A549 (cell line): ENCODE measurements around the gene ARHGEF18. TPM values are rescaled to one million over a fixed set of nuclear protein-coding genes. Genes with fewer than 3 reads are reported as not detected.
A peak's percentile ranks its signal among the peaks of the same experiment; 100 is the strongest.

Experiments
- ATAC-seq, 2 experiments: fragments of 200-7000 bp in 1 of 2; fragments of >200 bp in 1 of 2; cut with Nextera tagmentation in 1 of 2; cut with Tn5 transposase in 1 of 2; 3 replicates each; pipeline versions ENCODE4 v1.8.0 to v1.9.1; 2018 to 2020; ENCODE audit warnings: mild to moderate bottlenecking in 1 of 2, moderate library complexity in 1 of 2
- CTCF ChIA-PET: fragments of 300-600 bp; sonication (Branson Sonifier 250); formaldehyde crosslinking; extraction: SDS; loops from one replicate; lab custom pipeline; 2021; ENCODE audit warnings: antibody characterized with exemption, inconsistent platforms; lab: Yijun Ruan, JAX
- POLR2A ChIA-PET: fragments of 350-600 bp; formaldehyde crosslinking; extraction: SDS; loops from one replicate; lab custom pipeline; 2021; ENCODE audit warnings: antibody characterized with exemption, inconsistent platforms; lab: Yijun Ruan, JAX
- DNase-seq, 2 experiments: peaks; one replicate each; pipeline versions ENCODE4 v3.0.0 to v3.0.0-alpha.2; 2011 to 2016; ENCODE audit warnings: low read depth in 1 of 2, low spot score in 1 of 2
- FAIRE-seq: peaks from 2 replicates; lab custom pipeline; 2011; peaks lifted over from hg19 to GRCh38; lab: Jason Lieb, UNC
- H3K27ac ChIP-seq, 2 experiments: fragments of >200 bp; sonication (Bioruptor Twin); formaldehyde crosslinking; 3 replicates each; pipeline ENCODE4 v1.5.1; 2016 to 2017
- H3K4me1 ChIP-seq: fragments of >200 bp; sonication (Bioruptor Twin); formaldehyde crosslinking; 3 replicates; pipeline ENCODE4 v1.6.1; 2016
- H3K4me2 ChIP-seq: fragments of >200 bp; sonication (Bioruptor Twin); formaldehyde crosslinking; 3 replicates; pipeline ENCODE4 v1.6.1; 2016
- H3K4me3 ChIP-seq: fragments of >200 bp; sonication (Bioruptor Twin); formaldehyde crosslinking; 3 replicates; pipeline ENCODE4 v1.5.1; 2016
- H3K9me3 ChIP-seq: fragments of >200 bp; sonication (Bioruptor Twin); formaldehyde crosslinking; 3 replicates; pipeline ENCODE4 v1.6.1; 2016
- ATOH8 ChIP-seq: fragments of 250-450 bp; sonication (Bioruptor Pico); IDR thresholded peaks from 2 replicates; pipeline ENCODE4 v1.5.0; 2020; ENCODE audit warnings: low read depth, mild to moderate bottlenecking, moderate library complexity
- BCL3 ChIP-seq: fragments of >200 bp; sonication (Bioruptor Twin); formaldehyde crosslinking; IDR thresholded peaks from 3 replicates; pipeline ENCODE4 v1.6.1; 2016
- CHD2 ChIP-seq: fragments of 150-350 bp; IDR thresholded peaks from 2 replicates; pipeline ENCODE4 v1.6.1; 2014; ENCODE audit warnings: low read length; ENCODE audit not compliant: partially characterized antibody
- CHD4 ChIP-seq: fragments of 200-600 bp; sonication (generic); IDR thresholded peaks from 2 replicates; pipeline ENCODE4 v1.6.1; 2016; ENCODE audit warnings: antibody characterized with exemption, mild to moderate bottlenecking, borderline replicate concordance
- FOSB ChIP-seq: fragments of 250-450 bp; sonication (Bioruptor Pico); IDR thresholded peaks from 2 replicates; pipeline ENCODE4 v1.5.0; 2020; ENCODE audit warnings: mild to moderate bottlenecking, moderate library complexity
- GATA3 ChIP-seq: IDR thresholded peaks from 2 replicates; pipeline ENCODE4 v1.6.1; 2012; ENCODE audit warnings: borderline replicate concordance
- HES2 ChIP-seq: fragments of >200 bp; sonication (Bioruptor Twin); formaldehyde crosslinking; IDR thresholded peaks from 2 replicates; pipeline ENCODE4 v1.6.1; 2016
- HEYL ChIP-seq: fragments of 250-450 bp; sonication (Bioruptor Pico); IDR thresholded peaks from 2 replicates; pipeline ENCODE4 v1.8.0; 2021; ENCODE audit warnings: mild to moderate bottlenecking, moderate library complexity
- HMGXB4 ChIP-seq: fragments of 250-450 bp; sonication (Bioruptor Pico); IDR thresholded peaks from 2 replicates; pipeline ENCODE4 v1.5.0; 2021; ENCODE audit warnings: mild to moderate bottlenecking, moderate library complexity, borderline replicate concordance
- HOXA7 ChIP-seq: fragments of 250-450 bp; sonication (Bioruptor Pico); IDR thresholded peaks from 2 replicates; pipeline ENCODE4 v1.5.0; 2020; ENCODE audit warnings: mild to moderate bottlenecking, moderate library complexity
- JUN ChIP-seq, 2 experiments: fragments of >200 bp; sonication (Bioruptor Twin); formaldehyde crosslinking; IDR thresholded peaks; 2 replicates in 1 of 2; 3 replicates in 1 of 2; pipeline ENCODE4 v1.6.1; 2016 to 2017
- MAZ ChIP-seq: fragments of 150-350 bp; IDR thresholded peaks from 2 replicates; pipeline ENCODE4 v1.6.1; 2014; ENCODE audit warnings: antibody characterized with exemption, low read depth, low read length, borderline replicate concordance
- PBX3 ChIP-seq: IDR thresholded peaks from 2 replicates; pipeline ENCODE4 v1.6.1; 2012
- PHF8 ChIP-seq: fragments of 200-600 bp; sonication (generic); IDR thresholded peaks from 2 replicates; pipeline ENCODE4 v1.6.1; 2016; ENCODE audit warnings: low read depth, mild to moderate bottlenecking, antibody characterized with exemption, moderate library complexity, borderline replicate concordance
- POLR2A ChIP-seq: IDR thresholded peaks from 2 replicates; pipeline ENCODE4 v1.6.1; 2012; ENCODE audit warnings: mild to moderate bottlenecking, low read length
- POLR2AphosphoS2 ChIP-seq: conservative IDR thresholded peaks from 2 replicates; pipeline ENCODE4 v1.6.1; 2012; ENCODE audit warnings: low read length, improper control_type of control experiment, inconsistent platforms
- RAD21 ChIP-seq, 2 experiments: fragments of >200 bp in 1 of 2; sonication (Bioruptor Twin) in 1 of 2; formaldehyde crosslinking in 1 of 2; IDR thresholded peaks in 1 of 2; conservative IDR thresholded peaks in 1 of 2; 2 replicates in 1 of 2; 3 replicates in 1 of 2; pipeline ENCODE4 v1.6.1; 2012 to 2018; ENCODE audit warnings: inconsistent platforms in 1 of 2
- RARB ChIP-seq: fragments of 250-450 bp; sonication (Bioruptor Pico); IDR thresholded peaks from 2 replicates; pipeline ENCODE4 v1.8.0; 2021; ENCODE audit warnings: mild to moderate bottlenecking, moderate library complexity
- RCOR1 ChIP-seq: fragments of 150-350 bp; IDR thresholded peaks from 2 replicates; pipeline ENCODE4 v1.6.1; 2014; ENCODE audit warnings: antibody characterized with exemption, low read length, low read depth
- SMC3 ChIP-seq: fragments of >200 bp; sonication (Bioruptor Twin); formaldehyde crosslinking; IDR thresholded peaks from 3 replicates; pipeline ENCODE4 v1.6.1; 2018; ENCODE audit warnings: inconsistent platforms
- TP53 ChIP-seq: fragments of 250-450 bp; sonication (Bioruptor Pico); IDR thresholded peaks from 2 replicates; pipeline ENCODE4 v1.5.0; 2021; ENCODE audit warnings: mild to moderate bottlenecking, moderate library complexity
- USF2 ChIP-seq: fragments of 450-650 bp; IDR thresholded peaks from 2 replicates; pipeline ENCODE4 v1.6.1; 2014; ENCODE audit warnings: antibody characterized with exemption
- ZNF302 ChIP-seq: fragments of 250-450 bp; sonication (Bioruptor Pico); IDR thresholded peaks from 2 replicates; pipeline ENCODE4 v1.9.0; 2021; ENCODE audit warnings: inconsistent platforms, mild to moderate bottlenecking, moderate library complexity
- WGBS: methylation state at CpG from one replicate; pipeline ENCODE4 v1.1.6; 2017; ENCODE audit errors: missing lambda C conversion rate; 5-methylcytosine and 5-hydroxymethylcytosine counted together
- polyA plus RNA-seq, 4 experiments: library from polyadenylated mRNA; depleted of rRNA in 3 of 4; stranded (reverse); fragments of >200 nt; fragmentation: RNase III in 1 of 4; extraction: RNeasy Plus Mini Kit Qiagen cat#74134 plus additional on column Dnase treatment in 1 of 4; gene quantifications; 2 replicates in 3 of 4; 3 replicates in 1 of 4; pipeline ENCODE4 v1.2.3, GENCODE V29; 2011 to 2017

The ARHGEF18 gene
- polyA plus RNA-seq, 2 of the 4 experiments (the other 2 are of a cell fraction), result 7.4 to 20.7 TPM

GRCh38 chr19:7393939-7394730 lies 45.4 kb downstream of the ARHGEF18 start:
- TF ChIP-seq HES2 (no peak), FOSB (no peak), ATOH8 (CRISPR knock-in tag) (no peak)
- ChIA-PET POLR2A (interaction anchor here (0.6 to 1.3 kb wide), 3 partner anchors 13 to 116 kb away, joined by 3 to 4 read pairs (median 3); no protein-coding TSS in a partner anchor), CTCF (no interaction called here)
- H3K4me3 ChIP-seq, result peak overlapping the region; percentile 96
- H3K9me3 ChIP-seq, result no peaks in the 10 kb centered on the region
- FAIRE-seq (no peak), ATAC-seq (no peak), DNase-seq (no peak)
- peak overlapping the region; percentile 98 for H3K4me2 ChIP-seq
- 14% methylated on average over 9 of the region's 13 CpGs for WGBS
- H3K27ac ChIP-seq, result peak overlapping the region; percentile 92 to 99
- peaks cover 55% of the 10 kb centered on the region for H3K4me1 ChIP-seq

GRCh38 chr19:7394731-7395359 lies 46.1 kb downstream of the ARHGEF18 start:
- H3K4me1 ChIP-seq, result peaks cover 62% of the 10 kb centered on the region
- 3% methylated on average over 6 of the region's 61 CpGs for WGBS
- CTCF ChIA-PET, result interaction anchor here (0.6 kb wide), 1 partner anchor 95 kb away, joined by 5 read pairs; no protein-coding TSS in a partner anchor
- no peak for TF ChIP-seq HEYL (CRISPR knock-in tag)
- peak; percentile 65 for TF ChIP-seq POLR2A
- no peak for TF ChIP-seq MAZ
- TF ChIP-seq BCL3, result 0 out of 3 replicates have a peak, but pooled peaks have one; percentile 28
- no peak for TF ChIP-seq HMGXB4 (CRISPR knock-in tag)
- TF ChIP-seq RARB (CRISPR knock-in tag), result no peak
- no peak for TF ChIP-seq CHD4
- no peak for TF ChIP-seq TP53 (CRISPR knock-in tag)
- TF ChIP-seq PHF8, result peak; percentile 29; the same call in 1 of the 2 replicates
- TF ChIP-seq GATA3, result no peak
- peak in 1 of 2 experiments; percentile 58; a peak in 2 of 5 replicates for TF ChIP-seq JUN (IDR thresholded peaks at IDR 0.05)
- TF ChIP-seq, all 56 proteins: peak for 4
- H3K27ac ChIP-seq, result peak overlapping the region; percentile 92 to 99
- peak; percentile 63 to 71 for ATAC-seq
- peak; percentile 54 to 84 for DNase-seq
- H3K9me3 ChIP-seq, result no peaks in the 10 kb centered on the region
- H3K4me2 ChIP-seq, result peak overlapping the region; percentile 98
- no peak for FAIRE-seq
- peak overlapping the region; percentile 96 for H3K4me3 ChIP-seq
- POLR2A ChIA-PET, result interaction anchor here (1.0 to 1.3 kb wide), 2 partner anchors 21 to 116 kb away, joined by 3 to 4 read pairs; no protein-coding TSS in a partner anchor

GRCh38 chr19:7395360-7396066 lies 46.8 kb downstream of the ARHGEF18 start:
- Histone ChIP-seq H3K4me3 (peak overlapping the region; percentile 96), H3K4me2 (peak overlapping the region; percentile 98), H3K27ac (peak overlapping the region; percentile 92 to 99), H3K9me3 (no peaks in the 10 kb centered on the region), H3K4me1 (peaks cover 65% of the 10 kb centered on the region)
- TF ChIP-seq HOXA7 (CRISPR knock-in tag), result no peak
- no peak for TF ChIP-seq SMC3
- no peak for TF ChIP-seq PHF8
- no peak for TF ChIP-seq RAD21 (conservative IDR thresholded peaks at IDR 0.05 in 1 of 2, IDR thresholded peaks at IDR 0.05 in 1 of 2)
- TF ChIP-seq ZNF302 (CRISPR knock-in tag), result no peak
- TF ChIP-seq PBX3, result no peak
- no peak for TF ChIP-seq USF2
- no peak for TF ChIP-seq POLR2AphosphoS2
- no peak for TF ChIP-seq RCOR1
- no peak for TF ChIP-seq CHD2
- TF ChIP-seq CHD4, result no peak
- no peak for DNase-seq
- POLR2A ChIA-PET, result interaction anchor here (1.0 to 1.3 kb wide), 2 partner anchors 20 to 115 kb away, joined by 3 to 4 read pairs; no protein-coding TSS in a partner anchor
- under 1% methylated on average over 12 of the region's 28 CpGs for WGBS
- CTCF ChIA-PET, result interaction anchor here (0.6 to 1.0 kb wide), 3 partner anchors 94 to 726 kb away, joined by 3 to 5 read pairs (median 3); partner anchors contain the start of gene TRAPPC5
- FAIRE-seq, result no peak
- peak; percentile 20 to 34; a peak in 3 of 6 replicates for ATAC-seq
